A549 treated with AZD9567 at 1 μM for 4 hours (cell line): ENCODE results near the gene GEMIN7. TPM values are rescaled to one million over a fixed set of nuclear protein-coding genes. Genes with fewer than 3 reads are reported as not detected.

Experiments used
- total RNA-seq: library from RNA; stranded (reverse); fragments of 200-300 nt; extraction: Qiagen RNA extraction; gene quantifications from 5 replicates; pipeline ENCODE4 v1.2.3, GENCODE V29; 2022; ENCODE audit not compliant: insufficient read depth

GEMIN7 gene, protein sequence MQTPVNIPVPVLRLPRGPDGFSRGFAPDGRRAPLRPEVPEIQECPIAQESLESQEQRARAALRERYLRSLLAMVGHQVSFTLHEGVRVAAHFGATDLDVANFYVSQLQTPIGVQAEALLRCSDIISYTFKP
- 88.7 to 119 TPM (median 100 TPM) in 5 replicates for total RNA-seq

DNA sequence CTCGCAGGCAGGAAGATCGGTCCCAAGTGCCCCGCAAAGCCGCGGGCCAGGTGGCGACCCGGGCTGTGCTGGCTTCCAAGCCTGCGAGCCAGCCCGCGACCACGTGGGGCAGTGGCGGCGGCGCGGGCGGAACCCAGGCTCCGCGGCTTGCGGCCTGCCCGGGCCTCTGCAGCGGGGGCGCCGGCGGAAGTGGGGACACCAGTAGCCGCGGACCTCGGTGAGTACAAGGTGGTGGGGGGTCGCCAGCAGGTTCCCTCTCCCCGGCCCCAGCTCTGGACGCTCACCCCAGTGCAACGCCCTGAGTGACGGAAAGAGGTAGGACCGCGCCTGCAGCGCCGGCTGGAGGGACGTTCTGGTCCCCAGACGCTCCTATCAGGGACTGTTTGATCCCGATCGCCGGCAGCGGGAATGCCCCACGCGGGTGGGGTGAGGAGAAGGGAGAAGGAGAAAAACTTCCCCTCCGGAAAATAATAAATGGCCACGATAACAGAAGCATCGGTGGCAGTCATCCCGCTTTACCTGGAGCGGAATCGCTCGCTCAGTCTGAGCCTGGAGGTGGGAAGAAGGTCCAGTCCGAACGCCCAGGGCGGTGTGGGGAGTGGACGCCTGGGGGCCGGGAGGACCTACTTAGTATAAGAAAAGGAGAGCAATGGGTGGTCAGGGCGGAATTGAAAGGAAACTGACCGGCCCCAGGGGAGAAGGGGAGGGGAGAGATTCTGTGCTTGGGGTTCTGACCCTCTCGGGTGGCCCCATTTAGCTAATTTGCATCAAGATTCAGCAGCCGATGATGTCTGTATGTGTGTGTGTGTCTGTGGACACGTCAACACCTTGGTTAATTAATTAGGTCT, at the start of gene GEMIN7:
GEMIN7 (plus strand) TSS at position 198 of the 848 bp plus-strand sequence. CDS start 10,855 bp downstream, outside the sequence.

DNA sequence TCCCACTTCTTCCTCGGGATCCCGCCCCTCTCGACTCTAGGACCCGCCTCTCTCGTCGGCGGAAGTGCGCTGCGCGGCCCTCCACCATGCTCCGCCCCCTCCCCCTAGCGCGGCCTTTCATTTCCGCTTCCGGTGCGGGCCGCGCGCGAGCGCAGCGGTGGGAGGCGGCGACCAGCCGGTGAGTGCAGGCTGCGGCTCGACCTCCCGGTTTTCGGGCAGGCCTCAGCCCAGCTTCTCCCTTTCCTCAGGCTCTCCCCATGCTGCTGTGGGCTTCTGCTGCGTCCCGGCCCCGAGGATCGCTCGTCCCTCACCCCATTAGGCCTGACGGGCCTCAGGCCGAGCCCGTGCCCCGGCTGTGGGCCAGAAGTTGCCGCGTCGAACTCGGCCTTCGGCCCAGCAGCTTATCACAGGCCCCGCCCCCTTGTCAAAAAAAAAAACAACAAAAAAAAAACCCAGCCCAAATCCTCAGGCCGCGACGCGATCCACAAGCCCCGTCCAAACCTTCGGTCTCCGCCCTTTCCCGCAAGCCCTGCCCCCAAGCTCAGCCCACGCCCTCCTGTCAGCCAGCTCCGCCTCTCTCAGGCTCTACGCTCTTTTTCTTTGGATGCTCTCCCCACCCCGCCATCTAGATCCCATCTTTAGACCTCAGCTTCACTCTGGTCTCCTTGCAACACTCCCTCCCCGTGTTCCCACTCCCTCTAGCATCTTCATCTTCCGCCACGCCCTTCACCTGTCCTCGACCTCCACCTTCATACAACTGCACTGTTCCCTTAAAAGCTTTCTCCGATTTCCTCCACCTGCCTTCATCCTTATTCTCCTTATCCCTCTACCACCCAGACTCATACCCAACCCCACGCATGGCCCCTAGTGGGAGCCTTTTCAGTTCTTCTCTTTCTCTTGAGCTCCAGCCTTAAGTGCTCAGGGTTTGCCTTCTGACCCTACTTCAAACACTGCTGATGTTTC, 39.8 kb upstream of the GEMIN7 start, which contains the start of gene CLASRP:
CLASRP (plus strand) TSS at position 115 of the 963 bp plus-strand sequence. CDS start 1,168 bp downstream, outside the sequence.

DNA sequence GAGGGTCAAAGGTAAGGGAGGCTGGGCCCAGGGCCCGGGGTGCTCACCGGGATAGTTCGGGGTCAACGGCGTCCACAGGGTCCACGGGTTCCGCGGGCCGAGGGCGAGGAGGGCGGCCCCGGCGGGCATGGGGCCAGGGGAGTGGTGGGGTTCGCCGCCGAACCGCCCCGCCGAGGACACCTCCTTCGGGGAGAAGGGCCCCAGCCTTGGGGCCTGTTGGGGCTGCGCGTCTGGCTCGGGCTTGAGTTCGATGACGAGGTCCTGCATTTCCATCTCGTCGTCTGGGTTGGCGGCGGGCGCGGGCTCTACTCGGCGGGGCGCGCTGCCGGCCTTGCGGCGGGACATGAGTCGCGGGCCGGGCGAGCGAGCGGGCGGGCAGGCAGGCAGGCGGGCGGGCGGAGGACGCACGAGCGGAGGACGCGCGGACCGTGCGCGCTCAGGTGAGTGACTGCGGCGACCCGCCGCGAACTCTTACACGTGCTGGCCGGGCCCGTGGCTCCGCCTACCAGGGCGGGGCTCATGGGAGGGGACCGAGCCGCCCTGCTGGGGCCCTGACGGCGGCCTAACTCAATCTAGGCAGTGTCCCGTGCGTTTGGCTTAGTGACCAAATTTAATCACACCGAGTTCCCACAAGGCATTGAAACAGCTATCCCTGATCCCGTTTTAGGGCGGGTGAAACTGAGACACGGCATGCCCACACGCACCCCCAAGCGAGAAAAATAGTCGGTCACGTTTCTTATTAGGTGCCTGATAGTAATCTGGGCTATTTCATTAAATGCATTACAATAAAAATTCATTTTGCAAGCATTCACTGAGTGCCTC, 2.8 kb upstream of the GEMIN7 start, which contains the start of gene ZNF296:
ZNF296 (minus strand) TSS at position 450 of the 822 bp plus-strand sequence; CDS start at position 345, 105 bp downstream.

DNA sequence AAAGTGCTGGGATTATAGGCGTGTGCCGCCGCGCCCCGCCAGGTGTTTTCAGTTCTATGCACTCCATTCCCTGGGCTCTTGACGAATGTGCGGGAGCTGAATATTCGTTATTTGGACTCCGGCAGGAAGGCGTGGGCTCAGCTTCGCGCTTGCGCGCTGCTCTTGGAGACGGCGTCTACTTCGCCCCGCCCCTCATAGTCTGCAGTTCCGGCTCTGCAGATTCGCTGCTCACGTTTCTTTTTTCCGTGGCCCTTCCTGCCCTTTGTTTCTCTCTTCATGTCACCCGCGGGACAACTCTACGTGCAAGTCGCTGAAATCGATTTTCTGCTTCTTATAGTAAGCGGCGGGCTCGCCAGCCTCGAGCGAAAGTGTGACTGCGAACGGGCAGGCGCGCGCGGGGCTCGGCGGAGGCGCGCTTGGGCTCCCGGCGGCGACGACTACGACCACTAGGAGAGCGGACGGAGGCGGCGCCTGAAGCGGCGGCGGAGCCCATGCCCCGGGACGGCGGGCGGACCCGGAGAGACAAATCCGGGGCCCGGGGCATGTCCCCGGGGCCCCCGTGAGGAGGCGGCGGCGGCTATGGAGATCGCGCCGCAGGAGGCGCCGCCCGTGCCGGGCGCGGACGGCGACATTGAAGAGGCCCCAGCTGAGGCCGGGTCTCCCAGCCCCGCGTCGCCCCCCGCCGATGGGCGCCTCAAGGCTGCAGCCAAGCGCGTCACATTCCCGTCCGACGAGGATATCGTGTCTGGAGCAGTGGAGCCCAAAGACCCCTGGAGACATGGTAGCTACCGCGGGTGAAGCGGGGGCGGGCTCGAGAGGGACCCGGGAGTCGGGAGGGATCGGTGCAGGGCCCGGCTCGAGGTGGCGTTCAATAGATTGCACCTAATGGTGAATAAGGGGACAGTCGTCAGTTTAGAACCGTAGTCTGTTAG, 14.0 kb downstream of the GEMIN7 start, which contains the start of gene PPP1R37:
PPP1R37 (plus strand) TSS at position 433 of the 932 bp plus-strand sequence; CDS start at position 580, 147 bp downstream.

Other genes with a start within 250 kb of the GEMIN7 start
- 57.3 to 79.5 TPM (median 73.5 TPM) in 5 replicates for gene NECTIN2, start 233.0 kb upstream of the GEMIN7 start, total RNA-seq
- gene TOMM40, start 188.0 kb upstream of the GEMIN7 start, total RNA-seq, result 222 to 250 TPM (median 240 TPM) in 5 replicates
- 12.6 to 20.0 TPM (median 15.3 TPM) in 5 replicates for gene APOE, start 173.5 kb upstream of the GEMIN7 start, total RNA-seq
- 74.0 to 128 TPM (median 117 TPM) in 5 replicates for gene APOC1, start 164.7 kb upstream of the GEMIN7 start, total RNA-seq
- gene APOC4, start 137.0 kb upstream of the GEMIN7 start, total RNA-seq, result not detected in 5 replicates
- not detected in 5 replicates for gene APOC2, start 133.2 kb upstream of the GEMIN7 start, total RNA-seq
- gene CLPTM1, start 123.9 kb upstream of the GEMIN7 start, total RNA-seq, result 149 to 198 TPM (median 172 TPM) in 5 replicates
- 18.2 to 47.3 TPM (median 36.6 TPM) in 5 replicates for gene RELB, start 77.8 kb upstream of the GEMIN7 start, total RNA-seq
- 32.1 to 79.8 TPM (median 76.7 TPM) in 5 replicates for gene CLASRP, start 40.2 kb upstream of the GEMIN7 start, total RNA-seq
- 14.1 to 18.2 TPM (median 16.0 TPM) in 5 replicates for gene ZNF296, start 2.8 kb upstream of the GEMIN7 start, total RNA-seq
- gene PPP1R37, start 13.9 kb downstream of the GEMIN7 start, total RNA-seq, result 16.0 to 39.6 TPM (median 38.4 TPM) in 5 replicates
- 0.28 to 0.40 TPM (median 0.35 TPM) in 4 of 5 replicates, not detected in the other for gene NKPD1, start 81.7 kb downstream of the GEMIN7 start, total RNA-seq
- gene TRAPPC6A, start 99.0 kb downstream of the GEMIN7 start, total RNA-seq, result 35.3 to 48.3 TPM (median 43.4 TPM) in 5 replicates
- gene BLOC1S3, start 99.5 kb downstream of the GEMIN7 start, total RNA-seq, result 18.7 to 23.9 TPM (median 21.8 TPM) in 5 replicates
- 1.2 to 2.0 TPM (median 1.6 TPM) in 4 of 5 replicates, not detected in the other for gene EXOC3L2, start 166.1 kb downstream of the GEMIN7 start, total RNA-seq
- gene MARK4, start 172.0 kb downstream of the GEMIN7 start, total RNA-seq, result 6.2 to 9.4 TPM (median 7.8 TPM) in 5 replicates
- 0.05 to 0.07 TPM in 2 of 5 replicates, not detected in the others for gene CKM, start 243.6 kb downstream of the GEMIN7 start, total RNA-seq